GM18909 (cell line): ENCODE data around the gene IQSEC3.
A peak's percentile ranks its signal among the peaks of the same experiment; 100 is the strongest.
"Not testable (repeated sequence)": the region's sequence is repeated elsewhere in the genome, so short reads cannot be mapped to it uniquely, and the experiment has no call there.

Experiments
- ATAC-seq: cut with Tn5 transposase; IDR thresholded peaks from one replicate; pipeline ENCODE4 v1.9.1; 2021; ENCODE audit warnings: mild to moderate bottlenecking; ENCODE audit not compliant: unreplicated experiment, poor library complexity

IQSEC3 gene

GRCh38 chr12:51962-52361 is 14.6 kb upstream of the IQSEC3 start:
- not testable (repeated sequence) for ATAC-seq

- ATAC-seq: not testable (repeated sequence)
Measured at GRCh38 chr12:52902-53734, 13.4 kb upstream of the IQSEC3 start.

- no peak for ATAC-seq
Measured at GRCh38 chr12:53735-54730, 12.5 kb upstream of the IQSEC3 start.

- ATAC-seq: no peak
Measured at GRCh38 chr12:54750-55535, 11.6 kb upstream of the IQSEC3 start.

GRCh38 chr12:56683-57346 is 9.8 kb upstream of the IQSEC3 start:
- ATAC-seq: no peak

- no peak for ATAC-seq
Measured at GRCh38 chr12:57539-57938, 9.0 kb upstream of the IQSEC3 start.

- no peak for ATAC-seq
Measured at GRCh38 chr12:58832-59231, 7.7 kb upstream of the IQSEC3 start.

- ATAC-seq: not testable (repeated sequence)
Measured at GRCh38 chr12:61845-62244, 4.7 kb upstream of the IQSEC3 start.

GRCh38 chr12:65491-66063 is 990 bp upstream of the IQSEC3 start:
- ATAC-seq: not testable (repeated sequence)

- peak; percentile 72 for ATAC-seq
Measured at GRCh38 chr12:66782-67504, 376 bp downstream of the IQSEC3 start.

GRCh38 chr12:69677-70076 is 3.1 kb downstream of the IQSEC3 start:
- ATAC-seq: not testable (repeated sequence)

- not testable (repeated sequence) for ATAC-seq
Measured at GRCh38 chr12:70541-70940, 4.0 kb downstream of the IQSEC3 start.

- ATAC-seq: not testable (repeated sequence)
Measured at GRCh38 chr12:72018-72417, 5.5 kb downstream of the IQSEC3 start.

GRCh38 chr12:74420-75190 is 8.0 kb downstream of the IQSEC3 start:
- ATAC-seq: not testable (repeated sequence)

- ATAC-seq: not testable (repeated sequence)
Measured at GRCh38 chr12:75541-75940, 9.0 kb downstream of the IQSEC3 start.

- ATAC-seq: not testable (repeated sequence)
Measured at GRCh38 chr12:76102-76501, 9.5 kb downstream of the IQSEC3 start.

GRCh38 chr12:76551-76950 is 10.0 kb downstream of the IQSEC3 start:
- not testable (repeated sequence) for ATAC-seq
